ENCODE measurements around the gene BDKRB1.

- TF ChIP-seq CTCF (IDR thresholded peaks at IDR 0.05) (no peak), POLR2AphosphoS5 (IDR thresholded peaks at IDR 0.05; ENCODE audit: low read depth, low read length) (no peak), TCF7L2 (IDR thresholded peaks at IDR 0.05; ENCODE audit: low read depth, low read length) (no peak), SIN3A (IDR thresholded peaks at IDR 0.05; ENCODE audit: borderline replicate concordance, insufficient read depth, low read depth, low read length) (no peak)
Measured at GRCh38 chr14:96303981-96304380, 48.0 kb downstream of the BDKRB1 start.
